HG02623 (cell line): ENCODE data around the gene PRR22.

ENCODE experiments used
- ATAC-seq: cut with Tn5 transposase; IDR thresholded peaks from one replicate; pipeline ENCODE4 v1.9.1; 2021; ENCODE audit warnings: moderate library complexity; ENCODE audit not compliant: unreplicated experiment

Gene PRR22

DNA sequence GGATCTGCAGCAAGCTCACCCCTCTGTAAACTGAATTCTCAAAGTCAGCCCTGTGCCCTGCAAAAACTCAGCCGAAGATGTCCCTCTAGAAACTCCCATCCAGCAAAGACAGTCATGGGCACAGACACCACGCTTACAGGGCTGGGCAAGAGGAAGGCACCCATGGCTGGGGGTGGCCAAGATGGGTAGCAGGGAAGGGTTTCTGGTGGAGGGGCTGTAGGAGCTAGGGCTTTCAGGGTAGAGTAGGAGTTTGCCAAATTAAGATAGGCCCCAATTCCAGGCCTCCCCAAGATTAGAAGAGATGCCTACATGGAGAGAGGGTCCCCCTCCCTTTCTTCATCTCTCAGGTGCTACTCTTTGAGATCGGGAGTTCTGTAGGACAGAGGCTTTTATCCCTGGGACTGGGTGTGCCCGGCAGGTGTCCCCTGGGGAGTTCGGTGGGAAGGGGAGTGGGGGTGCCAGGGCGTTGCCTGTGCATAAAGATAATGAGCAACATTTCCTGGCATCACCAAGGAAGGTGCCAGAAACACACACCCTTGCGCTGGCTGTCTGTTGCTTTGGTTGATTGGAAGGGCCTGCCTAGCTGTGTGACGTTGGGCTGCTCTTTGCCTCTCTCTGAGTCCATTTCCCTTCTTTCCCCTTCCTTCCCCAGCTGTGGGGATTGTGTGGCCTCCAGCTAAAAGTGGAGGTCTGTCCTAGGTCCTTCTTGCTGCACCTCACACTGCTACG is 29.7 kb upstream of the PRR22 start:
- no peak for ATAC-seq

DNA sequence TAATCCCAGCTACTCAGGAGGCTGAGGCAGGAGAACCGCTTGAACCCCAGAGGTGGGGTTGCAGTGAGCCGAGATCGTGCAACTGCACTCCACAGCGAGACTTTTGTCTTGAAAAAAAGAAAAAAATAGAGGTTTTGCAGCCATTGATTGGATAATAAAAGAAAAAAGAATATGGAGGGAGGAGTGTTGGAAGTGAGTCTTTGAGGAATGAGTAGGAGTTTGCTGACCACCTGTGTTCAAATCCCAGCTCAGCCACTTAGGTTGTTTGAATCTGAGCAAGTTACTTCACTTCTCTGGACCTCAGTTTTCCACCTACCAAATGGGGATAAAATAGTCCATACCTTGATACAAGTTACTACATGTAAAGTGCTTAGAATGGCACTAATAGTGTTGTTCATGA is 26.6 kb upstream of the PRR22 start:
- no peak for ATAC-seq

GRCh38 chr19:5809469-5809868 is 24.9 kb upstream of the PRR22 start:
- no peak for ATAC-seq

- no peak for ATAC-seq
These were observed 24.5 kb upstream of the PRR22 start for GRCh38 chr19:5809053-5809452.

DNA sequence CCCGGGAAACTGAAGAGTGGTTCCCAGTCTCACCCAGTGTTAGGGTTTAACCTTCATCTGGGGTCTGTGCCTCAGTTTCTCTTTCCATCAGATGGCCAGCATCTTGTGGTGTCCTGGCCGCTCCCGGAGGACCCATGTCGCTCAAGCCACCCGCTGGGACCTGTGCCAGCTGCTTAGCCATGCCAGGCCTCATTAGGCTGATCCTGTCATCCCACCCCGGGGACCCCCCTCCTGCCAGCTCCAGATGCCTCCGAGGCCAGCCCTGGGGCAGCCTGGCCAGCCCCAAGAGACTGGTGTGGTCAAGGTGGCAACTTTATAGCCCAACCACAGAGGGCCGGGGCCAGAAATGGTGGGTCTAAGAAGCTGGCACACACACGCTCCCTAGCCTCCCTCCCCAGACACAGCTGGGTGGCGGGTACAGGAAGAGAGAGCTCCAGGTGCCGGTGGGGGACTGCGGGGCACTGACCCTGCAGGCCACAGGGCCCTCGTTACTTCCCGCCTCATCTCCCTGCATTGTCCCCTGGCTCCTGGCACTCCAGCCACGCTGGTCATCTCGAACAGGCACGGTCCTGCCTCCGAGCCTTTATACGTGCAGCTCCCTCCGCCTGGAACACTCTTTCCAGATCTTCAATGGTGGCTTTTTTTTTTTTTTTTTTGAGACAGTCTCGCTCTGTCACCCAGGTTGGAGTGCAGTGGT is 23.7 kb upstream of the PRR22 start:
- ATAC-seq = no peak

- no peak for ATAC-seq
These were observed 22.4 kb upstream of the PRR22 start for GRCh38 chr19:5806905-5807304.

DNA sequence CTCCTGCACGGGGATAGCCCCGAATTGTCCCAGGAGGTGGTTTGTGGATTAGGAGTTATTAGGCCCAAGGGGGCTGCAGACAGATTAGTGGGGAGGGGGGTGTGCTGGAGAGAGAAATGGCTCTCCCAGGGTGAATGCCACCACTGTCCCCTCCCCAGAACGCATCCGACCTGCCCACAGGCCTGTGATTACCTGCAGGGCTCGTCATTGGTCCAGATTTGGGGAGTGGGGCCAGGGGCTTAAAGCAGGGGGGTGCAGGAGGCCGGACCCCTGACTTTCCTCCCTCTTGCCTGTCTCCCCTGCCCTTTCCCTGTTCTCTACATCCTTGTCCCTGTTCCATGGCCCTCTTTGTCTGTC is 21.6 kb upstream of the PRR22 start:
- no peak for ATAC-seq

DNA sequence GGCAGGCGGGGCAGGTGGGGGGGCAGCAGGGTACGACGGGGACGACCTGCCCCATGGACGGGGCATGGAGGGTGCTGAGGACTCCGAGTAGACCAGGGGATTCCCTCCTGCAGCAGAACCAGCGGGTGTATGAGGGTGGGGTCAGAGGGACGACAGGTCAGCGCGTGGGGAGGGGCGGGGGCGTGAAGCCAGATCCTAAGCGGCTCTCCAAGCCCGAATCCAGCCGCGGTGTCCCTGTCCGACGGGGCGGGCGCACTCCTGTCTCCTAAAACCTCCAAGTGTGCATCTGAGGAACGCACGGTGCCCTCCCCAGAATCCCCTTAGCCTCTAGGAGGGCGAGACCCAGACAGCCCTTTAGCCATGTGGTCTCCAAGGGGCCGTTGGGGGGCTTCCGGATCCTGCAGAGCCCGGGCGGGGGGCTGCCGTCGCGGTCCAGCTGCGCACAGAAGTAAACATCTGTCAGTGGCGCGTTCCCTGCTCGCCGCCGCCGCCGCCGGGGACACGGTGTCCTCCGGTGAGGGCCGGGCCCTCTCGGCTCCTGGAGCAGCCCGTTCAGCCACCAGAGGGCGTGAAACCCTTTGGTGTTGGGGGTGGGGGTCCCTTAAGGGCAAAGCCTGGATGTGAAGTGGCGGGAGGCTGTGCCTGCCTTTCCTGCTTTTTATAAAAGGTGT is 21.1 kb upstream of the PRR22 start:
- ATAC-seq = no peak

- ATAC-seq = no peak
These were observed 20.2 kb upstream of the PRR22 start, which contains the start of gene NRTN for GRCh38 chr19:5804516-5805461. NRTN (plus strand) TSS chr19:5805067; CDS start chr19:5824166, 19,099 bp downstream.

DNA sequence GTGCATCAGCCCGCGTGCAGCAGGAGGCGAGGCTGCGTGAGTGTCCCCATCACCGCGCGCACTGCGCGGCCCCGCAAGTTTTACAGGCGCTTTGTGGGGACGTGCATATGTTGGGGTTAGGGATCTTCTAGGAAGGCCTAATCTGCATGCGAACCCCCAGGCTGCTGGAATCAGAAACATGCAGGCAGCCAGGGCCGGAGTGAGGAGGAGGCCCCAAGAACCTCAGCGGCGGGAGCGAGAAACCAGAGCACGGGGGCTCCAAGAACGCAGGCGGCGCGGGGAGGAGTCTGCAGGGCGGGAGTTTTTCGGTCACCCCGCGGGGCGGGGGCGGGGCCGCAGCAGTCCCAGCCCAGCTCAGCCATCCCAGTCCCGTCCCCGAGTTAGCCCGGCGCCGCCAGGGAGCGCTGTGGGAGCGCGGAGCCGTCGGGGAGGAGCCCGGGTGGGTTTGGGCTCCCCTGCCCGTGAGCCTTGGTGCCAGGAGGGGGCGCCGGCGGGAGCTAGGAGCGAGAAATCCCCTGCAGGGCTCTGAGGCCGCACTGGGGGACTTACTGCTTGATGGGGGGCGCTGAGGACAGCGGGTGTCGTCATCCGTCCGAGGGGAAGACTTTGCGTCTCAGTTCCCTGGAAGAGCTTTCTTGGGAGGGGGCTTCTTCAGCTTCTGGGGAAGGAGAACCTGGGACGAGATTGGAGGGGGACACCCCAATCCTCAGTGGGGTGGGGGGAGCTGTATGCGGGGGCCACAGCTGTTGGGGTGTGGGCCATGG is 19.4 kb upstream of the PRR22 start:
- peak; percentile 60 for ATAC-seq

- ATAC-seq = no peak
These were observed 18.9 kb upstream of the PRR22 start for GRCh38 chr19:5803441-5803751.

GRCh38 chr19:5801796-5802619 is 17.5 kb upstream of the PRR22 start:
- no peak for ATAC-seq

GRCh38 chr19:5800361-5801270 is 16.1 kb upstream of the PRR22 start:
- ATAC-seq = no peak

DNA sequence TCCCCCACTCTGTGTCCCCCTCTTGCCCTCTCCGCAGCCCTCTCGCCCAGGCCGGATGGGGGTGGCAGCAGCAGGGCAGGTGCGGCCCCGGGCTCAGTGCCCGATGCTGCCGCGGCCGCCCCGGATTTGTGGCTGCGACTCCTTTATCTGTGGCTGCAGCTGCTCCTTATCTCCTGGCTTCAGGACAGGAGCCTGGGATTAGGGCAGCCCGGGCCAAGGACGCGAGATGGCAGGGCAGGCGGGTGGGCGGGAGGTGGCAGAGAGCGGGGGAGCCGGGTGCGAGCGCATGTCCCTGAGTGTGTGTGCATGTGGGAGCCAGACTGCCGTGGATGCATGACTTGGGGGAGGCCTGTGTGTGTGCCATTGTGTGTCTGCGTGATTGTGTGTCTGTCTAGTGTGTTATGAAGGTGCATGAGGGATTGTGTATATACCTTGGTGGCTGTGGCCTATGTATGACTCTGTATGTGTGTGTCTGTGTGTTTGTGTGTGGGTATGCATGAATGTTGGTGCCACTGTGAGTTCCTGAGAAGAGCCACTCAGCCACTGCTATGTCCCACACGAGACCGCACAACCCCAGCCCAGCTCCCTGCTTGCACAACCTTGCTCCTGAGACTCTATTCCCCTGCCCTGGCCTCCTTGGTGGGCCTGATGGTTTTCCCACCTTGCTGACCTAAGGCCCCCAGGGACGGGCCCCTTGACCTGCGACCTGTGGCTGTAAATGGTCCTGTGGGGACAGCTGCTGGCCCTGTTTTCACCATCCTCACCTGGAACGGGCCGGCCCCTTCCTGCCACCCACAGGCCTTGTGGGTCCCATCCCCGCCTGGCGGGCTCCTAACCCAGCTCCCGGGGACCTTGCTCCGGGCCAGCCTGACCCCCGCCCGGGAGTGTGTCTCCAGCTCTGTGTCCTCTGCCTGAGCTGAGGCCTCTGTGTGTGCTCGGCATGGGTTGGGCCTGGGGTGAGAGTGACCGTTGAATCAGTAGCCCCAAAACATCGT is 15.0 kb upstream of the PRR22 start:
- no peak for ATAC-seq

DNA sequence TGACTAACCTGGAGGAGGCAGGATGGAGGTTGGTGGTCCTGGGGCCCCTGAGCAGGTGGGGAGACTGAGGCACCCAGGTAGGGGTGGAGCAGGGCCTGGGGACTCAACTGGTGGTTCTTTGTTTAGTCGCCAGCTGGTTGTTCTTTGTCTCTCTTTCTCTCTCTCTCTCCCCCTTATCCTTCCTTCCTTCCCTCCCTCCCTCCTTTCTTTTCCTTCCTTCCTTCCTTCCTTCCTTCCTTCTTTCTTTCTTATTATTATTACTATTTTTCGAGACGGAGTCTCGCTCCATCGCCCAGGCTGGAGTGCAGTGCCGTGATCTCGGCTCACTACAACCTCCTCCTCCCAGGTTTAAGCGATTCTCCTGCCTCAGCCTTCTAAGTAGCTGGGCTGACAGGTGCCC is 13.7 kb upstream of the PRR22 start:
- no peak for ATAC-seq

GRCh38 chr19:5795382-5795919 is 10.9 kb upstream of the PRR22 start:
- ATAC-seq = no peak

GRCh38 chr19:5793188-5793587 is 8.6 kb upstream of the PRR22 start:
- no peak for ATAC-seq
